Activated naive CD8-positive, alpha-beta T cell treated with anti-CD3 and anti-CD28 coated beads, Interleukin-2, amount 50 U/mL, for 24 hours (primary cell): ENCODE results near the gene NEU4.
"Not testable (repeated sequence)": the region's sequence is repeated elsewhere in the genome, so short reads cannot be mapped to it uniquely, and the experiment has no call there.

Source experiments
- ATAC-seq: fragments of 150-1000 bp; cut with Tn5 transposase; one replicate; pipeline ENCODE4 v1.10.0; 2021
- DNase-seq: peaks from one replicate; pipeline ENCODE4 v3.0.0; 2021
- H3K27ac Mint-ChIP-seq: one replicate; pipeline ENCODE4 v1.8.0; 2021; ENCODE audit warnings: mild to moderate bottlenecking, mixed read lengths
- H3K27me3 Mint-ChIP-seq: one replicate; pipeline ENCODE4 v1.8.0; 2021; ENCODE audit warnings: mixed read lengths
- H3K36me3 Mint-ChIP-seq: one replicate; pipeline ENCODE4 v1.8.0; 2021; ENCODE audit warnings: low read depth, mixed read lengths
- H3K4me1 Mint-ChIP-seq: one replicate; pipeline ENCODE4 v1.8.0; 2021; ENCODE audit warnings: mixed read lengths
- H3K4me3 Mint-ChIP-seq: one replicate; pipeline ENCODE4 v1.8.0; 2021; ENCODE audit warnings: mild to moderate bottlenecking, moderate library complexity, mixed read lengths
- H3K9me3 Mint-ChIP-seq: one replicate; pipeline ENCODE4 v1.8.0; 2021; ENCODE audit warnings: mixed read lengths

Gene NEU4

GRCh38 chr2:241801611-241802420 lies 7.2 kb upstream of the NEU4 start:
- H3K4me3 Mint-ChIP-seq, result no peak overlapping the region
- H3K27ac Mint-ChIP-seq, result no peak overlapping the region
- H3K36me3 Mint-ChIP-seq, result no peaks in the 10 kb centered on the region
- peaks cover 4% of the 10 kb centered on the region for H3K27me3 Mint-ChIP-seq
- H3K9me3 Mint-ChIP-seq, result no peaks in the 10 kb centered on the region
- DNase-seq, result no peak
- H3K4me1 Mint-ChIP-seq, result peaks cover 9% of the 10 kb centered on the region
- ATAC-seq, result no peak

- DNase-seq (no peak), ATAC-seq (no peak)
- Mint-ChIP-seq H3K27me3 (peaks cover 4% of the 10 kb centered on the region), H3K9me3 (no peaks in the 10 kb centered on the region), H3K36me3 (no peaks in the 10 kb centered on the region), H3K4me1 (peaks cover 9% of the 10 kb centered on the region), H3K4me3 (no peak overlapping the region), H3K27ac (no peak overlapping the region)
Measured at GRCh38 chr2:241802421-241803318, 6.3 kb upstream of the NEU4 start.

DNA sequence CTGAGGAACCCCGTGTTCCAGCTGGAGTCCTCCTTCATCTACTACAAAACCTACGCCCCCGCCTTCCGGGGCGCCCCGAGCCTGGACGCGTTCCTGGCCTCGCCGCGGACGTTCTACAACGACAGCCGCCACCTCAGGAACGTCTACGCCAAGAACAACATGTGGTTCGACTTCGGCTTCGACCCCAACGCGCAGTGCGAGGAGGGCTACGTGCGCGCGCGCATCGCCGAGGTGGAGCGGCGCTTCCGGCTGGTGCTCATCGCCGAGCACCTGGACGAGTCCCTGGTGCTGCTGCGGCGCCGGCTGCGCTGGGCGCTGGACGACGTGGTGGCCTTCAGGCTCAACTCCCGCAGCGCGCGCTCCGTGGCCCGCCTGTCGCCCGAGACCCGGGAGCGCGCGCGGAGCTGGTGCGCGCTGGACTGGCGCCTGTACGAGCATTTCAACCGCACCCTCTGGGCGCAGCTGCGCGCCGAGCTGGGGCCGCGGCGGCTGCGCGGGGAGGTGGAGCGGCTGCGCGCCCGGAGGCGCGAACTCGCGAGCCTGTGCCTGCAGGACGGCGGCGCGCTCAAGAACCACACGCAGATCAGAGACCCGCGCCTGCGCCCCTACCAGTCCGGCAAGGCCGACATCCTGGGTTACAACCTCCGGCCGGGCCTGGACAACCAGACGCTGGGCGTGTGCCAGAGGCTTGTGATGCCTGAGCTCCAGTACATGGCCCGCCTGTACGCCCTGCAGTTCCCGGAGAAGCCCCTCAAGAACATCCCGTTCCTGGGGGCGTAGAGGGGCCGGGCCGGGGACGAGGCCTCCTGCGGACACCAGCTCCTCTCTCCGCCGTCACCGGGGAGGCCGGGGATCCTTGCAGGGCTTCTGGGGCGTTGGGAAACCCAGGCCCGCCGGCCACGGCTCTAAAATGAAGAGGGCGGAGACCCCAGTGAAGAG lies 5.3 kb upstream of the NEU4 start:
- DNase-seq (peak; percentile 68), ATAC-seq (peak; percentile 68)
- H3K36me3 Mint-ChIP-seq, result no peaks in the 10 kb centered on the region
- peak overlapping the region; percentile 54 for H3K27ac Mint-ChIP-seq
- peak overlapping the region; percentile 53 for H3K4me3 Mint-ChIP-seq
- no peaks in the 10 kb centered on the region for H3K9me3 Mint-ChIP-seq
- H3K27me3 Mint-ChIP-seq, result peaks cover 7% of the 10 kb centered on the region
- H3K4me1 Mint-ChIP-seq, result peaks cover 11% of the 10 kb centered on the region

- H3K27ac Mint-ChIP-seq, result no peak overlapping the region
- peak; percentile 34 for DNase-seq
Measured at GRCh38 chr2:241804326-241805229, 4.4 kb upstream of the NEU4 start.

GRCh38 chr2:241806217-241806616 lies 2.8 kb upstream of the NEU4 start:
- H3K36me3 Mint-ChIP-seq, H3K27ac Mint-ChIP-seq, DNase-seq, H3K9me3 Mint-ChIP-seq, H3K27me3 Mint-ChIP-seq, ATAC-seq, H3K4me3 Mint-ChIP-seq: not testable (repeated sequence)
- H3K4me1 Mint-ChIP-seq, result peaks cover 14% of the 10 kb centered on the region

More at GRCh38 chr2:241804326-241805229, 4.4 kb upstream of the NEU4 start:
- Mint-ChIP-seq H3K9me3 (no peaks in the 10 kb centered on the region), H3K4me3 (peak overlapping the region; percentile 53), H3K4me1 (peaks cover 14% of the 10 kb centered on the region), H3K27me3 (peaks cover 8% of the 10 kb centered on the region), H3K36me3 (no peaks in the 10 kb centered on the region)
- peak; percentile 27 for ATAC-seq

DNA sequence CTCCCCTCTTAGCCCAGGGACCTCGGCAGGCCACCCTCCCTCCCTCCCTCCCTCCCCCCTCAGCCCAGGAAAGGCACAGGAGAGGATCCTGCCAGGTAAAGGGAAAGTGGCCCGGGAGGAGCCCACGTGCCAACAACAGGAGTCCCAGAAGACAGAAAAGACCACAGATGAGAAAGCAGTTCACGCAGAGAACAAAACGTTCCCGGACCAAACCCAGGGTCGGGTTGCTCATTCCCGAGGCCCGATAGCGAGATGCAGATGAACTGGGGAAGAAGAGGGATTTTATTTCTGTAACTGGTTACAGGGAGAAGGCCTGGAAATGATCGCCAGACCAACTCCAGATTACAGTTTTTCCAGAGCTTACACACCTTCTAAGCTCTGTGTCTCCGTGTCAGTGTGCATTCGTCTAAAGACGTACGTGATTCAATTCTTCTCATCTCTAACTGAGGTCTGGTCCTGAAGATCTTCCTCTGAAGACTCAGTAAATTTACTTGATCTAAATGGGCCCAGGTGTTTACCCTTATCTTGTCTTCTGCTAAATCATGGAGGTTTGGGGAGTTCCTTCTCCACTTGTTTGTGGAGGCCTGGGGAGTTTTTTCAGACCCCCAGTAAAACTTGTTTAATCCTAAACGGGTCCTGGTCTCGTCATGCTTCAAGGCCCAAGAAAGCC lies 807 bp upstream of the NEU4 start:
- Mint-ChIP-seq H3K27me3 (peaks cover 8% of the 10 kb centered on the region), H3K4me3 (no peak overlapping the region), H3K9me3 (no peaks in the 10 kb centered on the region), H3K4me1 (peaks cover 14% of the 10 kb centered on the region), H3K27ac (no peak overlapping the region), H3K36me3 (no peaks in the 10 kb centered on the region)
- DNase-seq, result no peak
- no peak for ATAC-seq

GRCh38 chr2:241809383-241810306 lies 652 bp downstream of the NEU4 start:
- no peaks in the 10 kb centered on the region for H3K9me3 Mint-ChIP-seq
- ATAC-seq (no peak), DNase-seq (no peak)
- H3K4me1 Mint-ChIP-seq, result peaks cover 11% of the 10 kb centered on the region
- H3K27me3 Mint-ChIP-seq, result peaks cover 5% of the 10 kb centered on the region
- H3K4me3 Mint-ChIP-seq, result no peak overlapping the region
- H3K27ac Mint-ChIP-seq, result no peak overlapping the region
- H3K36me3 Mint-ChIP-seq, result no peaks in the 10 kb centered on the region

DNA sequence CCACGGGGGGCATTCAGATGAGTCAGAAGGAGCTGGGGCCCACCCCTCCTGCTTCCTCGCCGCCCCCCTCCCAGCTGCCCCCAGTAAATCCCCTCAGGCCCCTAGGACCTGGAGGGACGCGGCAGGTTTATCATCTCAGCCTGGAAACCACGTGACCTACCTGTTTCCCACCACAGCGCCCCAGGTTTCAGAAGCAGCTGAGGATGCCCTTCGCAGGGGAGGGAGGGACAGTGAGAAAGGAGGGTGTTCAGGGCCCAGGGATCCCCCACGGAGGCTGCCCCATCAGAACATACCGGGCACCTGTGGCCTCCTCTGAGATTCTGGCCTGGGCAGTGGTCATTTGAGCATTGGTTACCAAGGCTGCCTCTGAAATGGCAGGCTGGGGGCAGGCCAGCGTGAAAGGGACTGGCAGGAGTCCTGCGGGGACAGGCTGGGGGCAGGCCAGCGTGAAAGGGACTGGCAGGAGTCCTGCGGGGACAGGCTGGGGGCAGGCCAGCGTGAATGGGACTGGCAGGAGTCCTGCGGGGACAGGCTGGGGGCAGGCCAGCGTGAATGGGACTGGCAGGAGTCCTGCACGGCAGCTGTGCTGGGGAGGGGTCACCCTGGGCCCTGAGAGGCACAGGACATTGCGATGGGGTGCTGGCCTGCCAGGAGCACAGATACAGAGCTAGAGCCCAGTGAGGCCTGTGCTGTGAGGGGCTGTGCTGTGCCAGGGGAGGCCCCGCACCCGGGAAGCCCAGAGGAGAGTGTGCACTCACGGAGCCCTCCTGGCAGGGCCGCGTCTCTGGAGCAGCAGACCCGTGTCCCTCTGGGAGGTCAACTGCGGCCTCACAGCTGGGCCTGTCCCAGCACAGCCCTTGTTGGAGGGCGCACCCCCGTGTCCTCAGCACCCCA lies 1.6 kb downstream of the NEU4 start:
- Mint-ChIP-seq H3K4me1 (peaks cover 7% of the 10 kb centered on the region), H3K27me3 (peaks cover 5% of the 10 kb centered on the region), H3K9me3 (no peaks in the 10 kb centered on the region), H3K27ac (no peak overlapping the region), H3K36me3 (no peaks in the 10 kb centered on the region), H3K4me3 (no peak overlapping the region)
- DNase-seq, result no peak
- ATAC-seq, result no peak

DNA sequence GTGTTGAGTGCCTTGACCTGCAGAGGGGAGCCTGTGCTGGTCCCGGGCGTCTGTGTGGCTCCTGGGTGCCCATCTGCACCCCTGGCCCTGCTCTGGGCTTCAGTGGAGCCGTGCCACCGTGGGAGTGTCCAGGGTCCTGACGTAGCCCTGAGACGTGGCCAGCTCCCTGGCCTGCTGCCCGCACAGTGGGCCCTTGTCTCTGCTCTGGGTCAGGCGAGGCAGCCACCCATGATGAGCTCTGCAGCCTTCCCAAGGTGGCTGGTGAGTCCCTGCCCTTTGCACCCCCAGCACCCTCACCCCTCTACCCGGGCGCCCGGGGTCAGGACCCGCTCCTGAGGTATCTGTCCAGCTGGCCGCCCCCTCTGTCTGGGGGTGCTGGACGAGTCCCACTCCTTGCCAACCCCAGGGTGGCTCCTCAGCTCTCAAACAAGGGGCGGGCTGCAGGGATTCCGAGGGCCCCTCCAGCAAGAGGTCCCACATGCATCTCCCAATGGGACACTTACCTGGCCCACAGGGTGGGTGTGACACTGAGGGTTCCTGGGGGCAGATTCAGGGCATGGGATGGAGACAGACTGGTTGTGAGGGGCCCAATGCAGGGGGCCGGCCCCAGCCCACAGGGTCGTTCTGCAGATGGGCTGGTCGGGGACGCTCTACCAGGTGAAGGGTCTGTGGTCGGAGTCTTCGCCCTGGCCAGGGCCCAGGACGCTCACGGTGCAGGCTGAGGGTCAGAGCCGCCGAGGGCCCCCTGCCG lies 2.4 kb downstream of the NEU4 start:
- Mint-ChIP-seq H3K27me3 (peaks cover 5% of the 10 kb centered on the region), H3K4me3 (no peak overlapping the region), H3K36me3 (no peaks in the 10 kb centered on the region), H3K4me1 (peaks cover 7% of the 10 kb centered on the region), H3K9me3 (no peaks in the 10 kb centered on the region), H3K27ac (no peak overlapping the region)
- ATAC-seq (no peak), DNase-seq (no peak)

DNA sequence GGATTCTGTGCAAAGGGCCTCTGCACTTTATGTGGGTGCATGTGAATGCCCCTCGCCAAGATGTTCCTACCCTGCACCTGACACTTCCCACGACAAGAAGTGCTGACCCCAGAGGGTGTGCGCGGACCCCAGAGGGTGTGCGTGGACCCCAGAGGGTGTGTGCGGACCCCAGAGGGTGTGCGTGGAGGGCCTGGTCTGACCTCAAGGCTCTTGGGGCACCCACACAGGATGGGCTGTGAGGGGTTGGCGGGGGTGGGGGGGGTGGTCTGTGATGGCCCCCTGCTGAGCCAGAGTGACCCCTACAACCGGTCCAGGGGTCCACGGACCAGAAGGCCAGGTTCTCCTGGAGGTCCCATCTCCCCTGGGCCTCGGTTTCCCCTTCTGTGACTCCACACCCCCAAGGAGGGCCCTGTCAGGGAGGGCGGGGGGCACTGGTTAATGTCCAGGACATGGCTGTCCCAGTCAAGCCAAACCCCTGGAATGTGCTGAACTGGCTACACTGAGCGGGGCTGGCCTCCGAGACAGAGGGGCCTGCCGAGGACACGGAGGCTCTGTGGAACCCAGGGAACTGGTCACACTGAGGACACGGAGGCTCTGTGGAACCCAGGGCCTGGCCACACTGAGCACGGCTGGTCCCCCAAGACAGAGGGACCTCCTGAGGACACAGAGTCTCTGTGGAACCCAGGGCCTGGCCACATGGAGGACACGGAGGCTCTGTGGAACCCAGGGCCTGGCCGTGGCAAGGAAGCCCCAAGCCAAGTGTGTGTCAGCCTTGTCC lies 3.1 kb downstream of the NEU4 start:
- no peak overlapping the region for H3K4me3 Mint-ChIP-seq
- peaks cover 7% of the 10 kb centered on the region for H3K4me1 Mint-ChIP-seq
- H3K27ac Mint-ChIP-seq, result no peak overlapping the region
- no peaks in the 10 kb centered on the region for H3K9me3 Mint-ChIP-seq
- DNase-seq (no peak), ATAC-seq (no peak)
- H3K36me3 Mint-ChIP-seq, result no peaks in the 10 kb centered on the region
- H3K27me3 Mint-ChIP-seq, result peaks cover 5% of the 10 kb centered on the region
